HG03521 (cell line): ENCODE data around the gene MAP1LC3B2.
A peak's percentile ranks its signal among the peaks of the same experiment; 100 is the strongest.

ENCODE experiments used
- ATAC-seq: cut with Tn5 transposase; IDR thresholded peaks from one replicate; pipeline ENCODE4 v1.9.1; 2021; ENCODE audit warnings: mild to moderate bottlenecking, moderate library complexity; ENCODE audit not compliant: unreplicated experiment

The MAP1LC3B2 gene

GRCh38 chr12:116559162-116559935, at the start of gene MAP1LC3B2:
MAP1LC3B2 (plus strand) TSS chr12:116559381; CDS start chr12:116575943, 16,562 bp downstream.
- ATAC-seq, result peak; percentile 70

- no peak for ATAC-seq
Observed at GRCh38 chr12:116513944-116514343, 45.2 kb upstream of the MAP1LC3B2 start.

- no peak for ATAC-seq
Observed at GRCh38 chr12:116515684-116516083, 43.5 kb upstream of the MAP1LC3B2 start.

GRCh38 chr12:116516657-116517056, 42.5 kb upstream of the MAP1LC3B2 start:
- no peak for ATAC-seq

- no peak for ATAC-seq
Observed at GRCh38 chr12:116517431-116518045, 41.6 kb upstream of the MAP1LC3B2 start.

- no peak for ATAC-seq
Observed at GRCh38 chr12:116520225-116520760, 38.9 kb upstream of the MAP1LC3B2 start.

GRCh38 chr12:116520801-116521471, 38.2 kb upstream of the MAP1LC3B2 start:
- no peak for ATAC-seq

GRCh38 chr12:116524311-116524710, 34.9 kb upstream of the MAP1LC3B2 start:
- ATAC-seq, result no peak

GRCh38 chr12:116524964-116525379, 34.2 kb upstream of the MAP1LC3B2 start:
- no peak for ATAC-seq

- no peak for ATAC-seq
Observed at GRCh38 chr12:116525418-116526001, 33.7 kb upstream of the MAP1LC3B2 start.

GRCh38 chr12:116528065-116528464, 31.1 kb upstream of the MAP1LC3B2 start:
- no peak for ATAC-seq

GRCh38 chr12:116528498-116528897, 30.7 kb upstream of the MAP1LC3B2 start:
- ATAC-seq, result no peak

GRCh38 chr12:116529048-116529447, 30.1 kb upstream of the MAP1LC3B2 start:
- no peak for ATAC-seq

GRCh38 chr12:116529686-116530085, 29.5 kb upstream of the MAP1LC3B2 start:
- no peak for ATAC-seq

GRCh38 chr12:116532428-116532827, 26.8 kb upstream of the MAP1LC3B2 start:
- no peak for ATAC-seq

- ATAC-seq, result peak; percentile 6
Observed at GRCh38 chr12:116532986-116533342, 26.2 kb upstream of the MAP1LC3B2 start.

GRCh38 chr12:116533343-116534251, 25.6 kb upstream of the MAP1LC3B2 start:
- peak; percentile 56 for ATAC-seq

GRCh38 chr12:116534311-116535121, 24.7 kb upstream of the MAP1LC3B2 start:
- ATAC-seq, result no peak

- no peak for ATAC-seq
Observed at GRCh38 chr12:116535241-116535640, 23.9 kb upstream of the MAP1LC3B2 start.
